Endothelial cell (in vitro differentiated cells): ENCODE data around the gene RRP12. TPM values are rescaled to one million over a fixed set of nuclear protein-coding genes. Genes with fewer than 3 reads are reported as not detected.
A peak's percentile ranks its signal among the peaks of the same experiment; 100 is the strongest.

ENCODE experiments used
- DNase-seq: peaks from one replicate; pipeline ENCODE4 v3.0.0; 2021; ENCODE audit warnings: low spot score
- H3K27ac Mint-ChIP-seq: one replicate; pipeline ENCODE4 v1.8.0; 2021; ENCODE audit warnings: mixed read lengths, inconsistent platforms; ENCODE audit not compliant: unreplicated experiment
- H3K27me3 Mint-ChIP-seq: one replicate; pipeline ENCODE4 v1.8.0; 2021; ENCODE audit warnings: mild to moderate bottlenecking, moderate library complexity, mixed read lengths, inconsistent platforms; ENCODE audit not compliant: unreplicated experiment
- H3K36me3 Mint-ChIP-seq: one replicate; pipeline ENCODE4 v1.8.0; 2021; ENCODE audit warnings: mild to moderate bottlenecking, low read depth, mixed read lengths, inconsistent platforms; ENCODE audit not compliant: unreplicated experiment
- H3K4me1 Mint-ChIP-seq: one replicate; pipeline ENCODE4 v1.8.0; 2021; ENCODE audit warnings: mild to moderate bottlenecking, mixed read lengths, inconsistent platforms; ENCODE audit not compliant: unreplicated experiment
- H3K4me3 Mint-ChIP-seq: one replicate; pipeline ENCODE4 v1.8.0; 2021; ENCODE audit warnings: mild to moderate bottlenecking, mixed read lengths, inconsistent platforms; ENCODE audit not compliant: unreplicated experiment
- H3K9me3 Mint-ChIP-seq: one replicate; pipeline ENCODE4 v1.8.0; 2021; ENCODE audit warnings: mixed read lengths, inconsistent platforms; ENCODE audit not compliant: unreplicated experiment
- total RNA-seq: library from RNA; stranded (reverse); fragmentation: NEBNext Ultra II Directional; extraction: Animal tissue kit (Norgen Biotek cat#: 25700); gene quantifications from one replicate; pipeline ENCODE4 v1.2.1, GENCODE V29; 2021; ENCODE audit not compliant: unreplicated experiment
- TF ChIP-seq, protein P1 (sequence below): fragments of 200-600 bp; sonication (generic); IDR thresholded peaks from one replicate; pipeline ENCODE4 v1.5.0; 2021; ENCODE audit warnings: antibody characterized with exemption; ENCODE audit not compliant: unreplicated experiment

The RRP12 gene
- total RNA-seq, 1 donor from 2014 or later, result 19.5 TPM

- no peaks in the 10 kb centered on the region for H3K27me3 Mint-ChIP-seq
- no peak overlapping the region for H3K4me3 Mint-ChIP-seq
- H3K36me3 Mint-ChIP-seq, result no peaks in the 10 kb centered on the region
Observed at GRCh38 chr10:97383159-97383558, 18.0 kb downstream of the RRP12 start.

DNA sequence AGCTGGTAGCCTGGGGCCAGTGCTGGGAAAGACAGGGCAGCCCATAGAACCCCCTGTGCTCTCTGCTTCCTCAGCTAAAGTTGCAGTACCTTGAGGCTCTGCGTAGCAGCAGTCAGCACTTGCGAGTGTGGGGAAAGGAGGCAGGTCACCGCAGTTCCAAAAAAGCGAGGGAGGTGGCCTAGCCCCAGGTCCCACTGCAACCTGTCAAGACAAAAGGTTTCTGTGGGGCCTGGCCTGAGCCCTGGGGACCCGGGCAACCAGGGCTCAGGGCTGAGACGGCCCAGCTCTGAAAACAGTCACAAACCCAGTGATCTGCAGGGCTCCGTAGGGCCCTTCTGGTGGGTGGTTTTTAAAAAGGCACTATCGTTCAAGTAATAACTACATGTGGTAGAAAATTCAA, 19.5 kb downstream of the RRP12 start:
- no peaks in the 10 kb centered on the region for H3K27me3 Mint-ChIP-seq
- H3K36me3 Mint-ChIP-seq, result peaks cover under 1% of the 10 kb centered on the region
- H3K4me3 Mint-ChIP-seq, result no peak overlapping the region
- no peak for DNase-seq
- peaks cover under 1% of the 10 kb centered on the region for H3K4me1 Mint-ChIP-seq
- no peaks in the 10 kb centered on the region for H3K9me3 Mint-ChIP-seq
- no peak overlapping the region for H3K27ac Mint-ChIP-seq
- TF ChIP-seq, protein P1, sequence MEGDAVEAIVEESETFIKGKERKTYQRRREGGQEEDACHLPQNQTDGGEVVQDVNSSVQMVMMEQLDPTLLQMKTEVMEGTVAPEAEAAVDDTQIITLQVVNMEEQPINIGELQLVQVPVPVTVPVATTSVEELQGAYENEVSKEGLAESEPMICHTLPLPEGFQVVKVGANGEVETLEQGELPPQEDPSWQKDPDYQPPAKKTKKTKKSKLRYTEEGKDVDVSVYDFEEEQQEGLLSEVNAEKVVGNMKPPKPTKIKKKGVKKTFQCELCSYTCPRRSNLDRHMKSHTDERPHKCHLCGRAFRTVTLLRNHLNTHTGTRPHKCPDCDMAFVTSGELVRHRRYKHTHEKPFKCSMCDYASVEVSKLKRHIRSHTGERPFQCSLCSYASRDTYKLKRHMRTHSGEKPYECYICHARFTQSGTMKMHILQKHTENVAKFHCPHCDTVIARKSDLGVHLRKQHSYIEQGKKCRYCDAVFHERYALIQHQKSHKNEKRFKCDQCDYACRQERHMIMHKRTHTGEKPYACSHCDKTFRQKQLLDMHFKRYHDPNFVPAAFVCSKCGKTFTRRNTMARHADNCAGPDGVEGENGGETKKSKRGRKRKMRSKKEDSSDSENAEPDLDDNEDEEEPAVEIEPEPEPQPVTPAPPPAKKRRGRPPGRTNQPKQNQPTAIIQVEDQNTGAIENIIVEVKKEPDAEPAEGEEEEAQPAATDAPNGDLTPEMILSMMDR, result no peak

More at GRCh38 chr10:97383159-97383558, 18.0 kb downstream of the RRP12 start:
- H3K27ac Mint-ChIP-seq, result peak overlapping the region; percentile 38
- H3K9me3 Mint-ChIP-seq, result no peaks in the 10 kb centered on the region
- H3K4me1 Mint-ChIP-seq, result no peaks in the 10 kb centered on the region
- DNase-seq, result no peak
- TF ChIP-seq, protein P1, result no peak

- Mint-ChIP-seq H3K9me3 (no peaks in the 10 kb centered on the region), H3K27me3 (no peaks in the 10 kb centered on the region), H3K27ac (no peak overlapping the region), H3K36me3 (peaks cover 3% of the 10 kb centered on the region), H3K4me1 (peaks cover 3% of the 10 kb centered on the region), H3K4me3 (no peak overlapping the region)
- DNase-seq, result no peak
- TF ChIP-seq, protein P1, result no peak
Observed at GRCh38 chr10:97380516-97380915, 20.6 kb downstream of the RRP12 start.

- H3K4me3 Mint-ChIP-seq, result no peak overlapping the region
- TF ChIP-seq, protein P1, result no peak
- H3K27ac Mint-ChIP-seq, result no peak overlapping the region
- peaks cover 3% of the 10 kb centered on the region for H3K4me1 Mint-ChIP-seq
- no peaks in the 10 kb centered on the region for H3K27me3 Mint-ChIP-seq
- DNase-seq, result no peak
- no peaks in the 10 kb centered on the region for H3K9me3 Mint-ChIP-seq
- peaks cover 3% of the 10 kb centered on the region for H3K36me3 Mint-ChIP-seq
Observed at GRCh38 chr10:97378933-97379921, 21.9 kb downstream of the RRP12 start.

- TF ChIP-seq, protein P1, result no peak
- no peaks in the 10 kb centered on the region for H3K9me3 Mint-ChIP-seq
- peaks cover 3% of the 10 kb centered on the region for H3K4me1 Mint-ChIP-seq
- peak overlapping the region; percentile 57 for H3K27ac Mint-ChIP-seq
- H3K27me3 Mint-ChIP-seq, result peaks cover 6% of the 10 kb centered on the region
- DNase-seq, result no peak
- no peak overlapping the region for H3K4me3 Mint-ChIP-seq
- H3K36me3 Mint-ChIP-seq, result peaks cover 14% of the 10 kb centered on the region
Observed at GRCh38 chr10:97376413-97376812, 24.7 kb downstream of the RRP12 start.
